HFFc6 (cell line): ENCODE results near the gene HYAL2. TPM values are rescaled to one million over a fixed set of nuclear protein-coding genes. Genes with fewer than 3 reads are reported as not detected.

Experiments
- DNase-seq: peaks from one replicate; pipeline ENCODE4 v3.0.0-alpha.2; 2018
- H3K27ac Mint-ChIP-seq: 2 replicates; pipeline ENCODE4 v1.8.0; 2020; ENCODE audit warnings: mild to moderate bottlenecking, mixed read lengths
- H3K27me3 Mint-ChIP-seq: 2 replicates; pipeline ENCODE4 v1.8.0; 2021; ENCODE audit warnings: mild to moderate bottlenecking, moderate library complexity, mixed read lengths; ENCODE audit not compliant: insufficient read depth
- H3K36me3 Mint-ChIP-seq: 2 replicates; pipeline ENCODE4 v1.8.0; 2021; ENCODE audit warnings: low read depth, mixed read lengths
- H3K4me1 Mint-ChIP-seq: 2 replicates; pipeline ENCODE4 v1.8.0; 2020; ENCODE audit warnings: low read depth, mixed read lengths
- H3K4me3 Mint-ChIP-seq: 2 replicates; pipeline ENCODE4 v1.8.0; 2020; ENCODE audit warnings: mild to moderate bottlenecking, moderate library complexity, mixed read lengths
- H3K9me3 Mint-ChIP-seq: 2 replicates; pipeline ENCODE4 v1.8.0; 2020; ENCODE audit warnings: mild to moderate bottlenecking, mixed read lengths
- total RNA-seq, 6 experiments: library from RNA; stranded (reverse); fragmentation: NEBNext Ultra II Directional; extraction: Animal tissue kit (Norgen Biotek cat#: 25700); gene quantifications; 2 replicates in 1 of 6; 3 replicates in 5 of 6; pipeline ENCODE4 v1.2.3, GENCODE V29; 2021
- TF ChIP-seq, protein P1 (sequence below): fragments of 200-600 bp; sonication (generic); IDR thresholded peaks from 2 replicates; pipeline ENCODE4 v1.5.0; 2021; ENCODE audit warnings: antibody characterized with exemption, mild to moderate bottlenecking

The HYAL2 gene
- total RNA-seq, 6 experiments from 2014 or later = 39.4 to 54.9 (median 47.6) TPM

GRCh38 chr3:50353245-50354004, 30.9 kb upstream of the HYAL2 start:
- TF ChIP-seq, protein P1, sequence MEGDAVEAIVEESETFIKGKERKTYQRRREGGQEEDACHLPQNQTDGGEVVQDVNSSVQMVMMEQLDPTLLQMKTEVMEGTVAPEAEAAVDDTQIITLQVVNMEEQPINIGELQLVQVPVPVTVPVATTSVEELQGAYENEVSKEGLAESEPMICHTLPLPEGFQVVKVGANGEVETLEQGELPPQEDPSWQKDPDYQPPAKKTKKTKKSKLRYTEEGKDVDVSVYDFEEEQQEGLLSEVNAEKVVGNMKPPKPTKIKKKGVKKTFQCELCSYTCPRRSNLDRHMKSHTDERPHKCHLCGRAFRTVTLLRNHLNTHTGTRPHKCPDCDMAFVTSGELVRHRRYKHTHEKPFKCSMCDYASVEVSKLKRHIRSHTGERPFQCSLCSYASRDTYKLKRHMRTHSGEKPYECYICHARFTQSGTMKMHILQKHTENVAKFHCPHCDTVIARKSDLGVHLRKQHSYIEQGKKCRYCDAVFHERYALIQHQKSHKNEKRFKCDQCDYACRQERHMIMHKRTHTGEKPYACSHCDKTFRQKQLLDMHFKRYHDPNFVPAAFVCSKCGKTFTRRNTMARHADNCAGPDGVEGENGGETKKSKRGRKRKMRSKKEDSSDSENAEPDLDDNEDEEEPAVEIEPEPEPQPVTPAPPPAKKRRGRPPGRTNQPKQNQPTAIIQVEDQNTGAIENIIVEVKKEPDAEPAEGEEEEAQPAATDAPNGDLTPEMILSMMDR = no peak
- H3K4me1 Mint-ChIP-seq = peaks cover 54% of the 10 kb centered on the region
- no peak overlapping the region for H3K4me3 Mint-ChIP-seq
- no peaks in the 10 kb centered on the region for H3K9me3 Mint-ChIP-seq
- H3K27me3 Mint-ChIP-seq = peaks cover 4% of the 10 kb centered on the region; the same call in 1 of the 2 replicates
- H3K27ac Mint-ChIP-seq = peak overlapping the region; percentile 45
- no peak for DNase-seq
- peaks cover 20% of the 10 kb centered on the region for H3K36me3 Mint-ChIP-seq

GRCh38 chr3:50352781-50353180, 30.2 kb upstream of the HYAL2 start:
- Mint-ChIP-seq H3K27ac (peak overlapping the region; percentile 45), H3K36me3 (peaks cover 14% of the 10 kb centered on the region), H3K4me3 (no peak overlapping the region), H3K9me3 (no peaks in the 10 kb centered on the region), H3K4me1 (peaks cover 48% of the 10 kb centered on the region), H3K27me3 (peaks cover 4% of the 10 kb centered on the region; the same call in 1 of the 2 replicates)
- TF ChIP-seq, protein P1 = peak; percentile 62
- peak; percentile 53 for DNase-seq

GRCh38 chr3:50351323-50351697, 28.8 kb upstream of the HYAL2 start:
- peaks cover 7% of the 10 kb centered on the region for H3K27me3 Mint-ChIP-seq
- peaks cover 45% of the 10 kb centered on the region for H3K4me1 Mint-ChIP-seq
- no peaks in the 10 kb centered on the region for H3K9me3 Mint-ChIP-seq
- no peak for DNase-seq
- H3K36me3 Mint-ChIP-seq = peaks cover 6% of the 10 kb centered on the region; the same call in 1 of the 2 replicates
- no peak overlapping the region for H3K27ac Mint-ChIP-seq
- TF ChIP-seq, protein P1 = no peak
- peak overlapping the region; percentile 97 for H3K4me3 Mint-ChIP-seq

GRCh38 chr3:50350527-50351322, 28.2 kb upstream of the HYAL2 start, which contains the start of the genes CYB561D2 and NPRL2:
Gene CYB561D2 (plus strand): TSS chr3:50350862. CDS start chr3:50351434, 572 bp downstream.
Gene NPRL2 (minus strand): TSS chr3:50350775. CDS start chr3:50350652, 123 bp downstream.
- peak within 1 kb of the TSS; percentile 97 for H3K4me3 Mint-ChIP-seq
- peaks cover 6% of the 10 kb centered on the region; the same call in 1 of the 2 replicates for H3K36me3 Mint-ChIP-seq
- no peaks in the 10 kb centered on the region for H3K9me3 Mint-ChIP-seq
- H3K27ac Mint-ChIP-seq = peak within 1 kb of the TSS; percentile 92
- peaks cover 45% of the 10 kb centered on the region for H3K4me1 Mint-ChIP-seq
- H3K27me3 Mint-ChIP-seq = peaks cover 7% of the 10 kb centered on the region
- TF ChIP-seq, protein P1 = no peak; the same call in 1 of the 2 replicates
- DNase-seq = peak; percentile 93

DNA sequence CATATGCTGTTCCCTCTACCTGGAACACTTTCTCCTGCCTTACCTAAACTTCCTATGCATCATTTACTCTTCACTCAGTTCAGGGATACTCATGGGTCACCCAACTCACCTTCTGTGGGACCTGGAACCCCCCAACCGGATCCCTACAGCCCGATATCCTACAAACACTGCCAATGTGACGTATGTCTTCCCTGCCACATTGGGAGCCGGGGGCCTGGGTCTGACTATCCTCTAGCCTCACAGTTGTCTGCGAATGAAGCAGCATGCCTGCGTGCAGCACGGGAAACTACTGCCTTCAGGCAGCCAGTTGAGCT, 27.6 kb upstream of the HYAL2 start:
- Mint-ChIP-seq H3K36me3 (peaks cover 6% of the 10 kb centered on the region; the same call in 1 of the 2 replicates), H3K9me3 (no peaks in the 10 kb centered on the region), H3K27me3 (peaks cover 4% of the 10 kb centered on the region; the same call in 1 of the 2 replicates), H3K4me3 (peak overlapping the region; percentile 97), H3K4me1 (peaks cover 41% of the 10 kb centered on the region), H3K27ac (peak overlapping the region; percentile 92)
- DNase-seq = no peak
- TF ChIP-seq, protein P1 = no peak
